Amniotic epithelial cell (primary cell): ENCODE results near the gene TM4SF5.
"Not testable (repeated sequence)": the region's sequence is repeated elsewhere in the genome, so short reads cannot be mapped to it uniquely, and the experiment has no call there.

Experiments used
- DNase-seq: peaks from one replicate; pipeline ENCODE4 v3.0.0-alpha.2; 2010; ENCODE audit warnings: low read depth

The TM4SF5 gene

DNA sequence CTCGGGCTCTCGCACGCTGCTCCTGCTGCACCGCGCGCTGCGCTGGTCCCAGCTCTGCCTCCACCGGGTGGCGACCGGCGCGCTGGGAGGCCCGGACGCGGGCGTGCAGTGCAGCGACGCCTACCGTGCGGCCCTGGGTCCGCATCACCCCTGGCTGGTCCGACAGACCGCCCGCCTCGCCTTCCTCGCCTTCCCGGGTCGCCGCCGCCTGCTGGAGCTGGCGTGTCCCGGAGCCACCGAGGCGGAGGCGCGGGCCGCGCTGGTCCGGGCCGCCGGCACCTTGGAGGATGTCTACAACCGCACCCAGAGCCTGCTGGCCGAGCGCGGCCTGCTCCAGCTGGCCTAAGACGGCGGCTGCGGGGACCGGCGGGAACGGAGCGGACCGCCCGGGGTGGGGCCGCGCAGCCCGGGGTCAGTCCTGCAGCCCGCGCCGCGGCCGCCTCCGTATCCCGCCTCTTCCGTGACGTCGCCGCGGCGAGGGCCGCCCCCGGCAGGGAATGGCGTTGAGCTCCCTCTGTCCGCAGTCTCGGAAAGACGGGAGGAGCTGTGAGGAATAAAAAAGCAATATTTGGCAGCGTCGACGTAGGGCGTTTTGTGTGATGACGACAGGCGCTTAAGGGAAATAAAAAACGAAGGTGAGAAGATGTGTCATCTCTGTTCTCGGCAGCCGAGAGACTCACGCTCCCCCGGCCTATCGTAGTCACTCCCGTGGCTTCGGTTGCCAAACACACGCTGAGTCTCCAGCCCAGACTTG, 18.4 kb downstream of the TM4SF5 start:
- DNase-seq = peak; percentile 96

DNA sequence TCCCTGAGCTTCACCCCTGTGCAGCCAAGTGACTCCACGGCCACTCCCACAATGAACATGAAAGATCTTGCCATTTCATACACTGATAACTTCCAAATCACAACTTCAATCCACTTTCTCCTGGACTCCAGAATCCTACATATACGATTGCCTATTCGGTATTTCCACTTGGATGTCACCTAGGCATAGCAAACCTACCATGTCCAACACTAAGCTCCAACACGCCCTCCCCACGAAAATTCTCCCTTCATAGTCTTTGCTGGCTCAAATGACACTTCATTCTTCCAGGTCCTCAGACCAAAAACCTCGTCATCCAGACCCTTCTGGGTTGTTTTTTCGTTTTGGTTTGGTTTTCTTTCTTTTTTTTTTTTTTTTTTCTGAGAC, 19.0 kb downstream of the TM4SF5 start:
- no peak for DNase-seq

- no peak for DNase-seq
These were observed 23.5 kb downstream of the TM4SF5 start for GRCh38 chr17:4795168-4795567.

DNA sequence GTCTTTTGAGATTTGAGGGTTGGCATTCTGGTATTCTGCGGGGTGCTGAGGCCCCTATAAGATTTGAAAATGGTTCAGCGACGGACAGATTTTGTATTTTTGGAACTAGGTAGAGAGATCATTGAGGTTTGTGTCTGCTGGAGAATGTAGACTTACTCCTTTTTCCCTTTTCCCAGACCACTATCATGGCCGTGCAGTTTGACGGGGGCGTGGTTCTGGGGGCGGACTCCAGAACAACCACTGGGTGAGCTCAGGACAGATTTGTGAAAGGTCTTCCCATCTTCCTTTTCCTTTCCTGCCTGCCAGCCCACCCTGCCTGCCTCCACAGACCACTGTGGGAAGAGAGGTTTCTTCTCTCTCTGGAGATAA, 24.9 kb downstream of the TM4SF5 start:
- DNase-seq = peak; percentile 30

GRCh38 chr17:4800462-4801196, 28.9 kb downstream of the TM4SF5 start:
- DNase-seq = no peak

GRCh38 chr17:4802228-4802627, 30.5 kb downstream of the TM4SF5 start, which contains the start of gene C17orf114:
C17orf114 (minus strand) TSS chr17:4802328.
- no peak for DNase-seq

GRCh38 chr17:4806456-4806776, 34.7 kb downstream of the TM4SF5 start:
- DNase-seq = no peak

GRCh38 chr17:4806777-4807604, 35.3 kb downstream of the TM4SF5 start, which contains the start of gene PLD2:
PLD2 (plus strand) TSS chr17:4807152; CDS start chr17:4807773, 621 bp downstream.
- peak; percentile 60 for DNase-seq

DNA sequence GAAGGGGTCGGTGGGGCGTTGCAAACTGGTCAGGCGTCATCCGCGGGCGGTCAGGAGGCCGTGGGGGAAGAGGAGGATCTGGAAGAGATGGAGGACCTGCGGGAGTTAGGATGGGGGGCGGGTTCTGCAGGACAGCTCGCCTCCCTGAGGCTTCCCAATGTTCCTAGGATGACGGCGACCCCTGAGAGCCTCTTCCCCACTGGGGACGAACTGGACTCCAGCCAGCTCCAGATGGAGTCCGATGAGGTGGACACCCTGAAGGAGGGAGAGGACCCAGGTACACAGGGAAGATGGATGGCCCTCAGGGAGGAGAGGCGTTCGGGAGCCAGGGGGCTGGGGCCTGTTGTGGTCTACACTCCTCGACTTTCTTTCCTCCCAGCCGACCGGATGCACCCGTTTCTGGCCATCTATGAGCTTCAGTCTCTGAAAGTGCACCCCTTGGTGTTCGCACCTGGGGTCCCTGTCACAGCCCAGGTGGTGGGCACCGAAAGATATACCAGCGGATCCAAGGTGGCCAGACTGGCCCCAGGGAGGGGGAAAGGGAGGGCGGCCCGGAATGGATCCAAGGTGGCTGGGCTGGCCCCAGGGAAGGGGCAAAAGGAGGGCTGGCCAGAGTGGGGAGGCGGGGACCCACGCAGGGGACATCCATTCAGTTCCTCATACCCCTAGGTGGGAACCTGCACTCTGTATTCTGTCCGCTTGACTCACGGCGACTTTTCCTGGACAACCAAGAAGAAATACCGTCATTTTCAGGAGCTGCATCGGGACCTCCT, 36.1 kb downstream of the TM4SF5 start:
- no peak for DNase-seq

DNA sequence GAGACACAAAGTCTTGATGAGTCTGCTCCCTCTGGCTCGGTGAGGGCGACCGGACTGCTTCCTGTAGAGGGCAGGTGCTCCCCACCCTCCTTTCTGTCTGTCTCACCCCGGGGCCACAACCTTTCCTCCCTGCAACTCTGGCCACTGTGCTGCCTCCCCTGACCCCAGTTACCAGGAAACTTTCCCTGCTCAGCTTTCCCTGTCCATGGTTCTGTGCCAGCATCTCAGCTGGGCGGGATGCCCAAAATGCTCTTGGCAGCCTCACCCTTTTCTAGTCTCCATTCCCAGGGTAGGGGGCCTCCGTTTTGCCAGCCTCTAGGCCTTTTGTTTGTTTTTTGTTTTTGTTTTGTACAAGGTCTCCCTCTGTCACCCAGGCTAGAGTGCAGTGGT, 36.7 kb downstream of the TM4SF5 start:
- DNase-seq = no peak

DNA sequence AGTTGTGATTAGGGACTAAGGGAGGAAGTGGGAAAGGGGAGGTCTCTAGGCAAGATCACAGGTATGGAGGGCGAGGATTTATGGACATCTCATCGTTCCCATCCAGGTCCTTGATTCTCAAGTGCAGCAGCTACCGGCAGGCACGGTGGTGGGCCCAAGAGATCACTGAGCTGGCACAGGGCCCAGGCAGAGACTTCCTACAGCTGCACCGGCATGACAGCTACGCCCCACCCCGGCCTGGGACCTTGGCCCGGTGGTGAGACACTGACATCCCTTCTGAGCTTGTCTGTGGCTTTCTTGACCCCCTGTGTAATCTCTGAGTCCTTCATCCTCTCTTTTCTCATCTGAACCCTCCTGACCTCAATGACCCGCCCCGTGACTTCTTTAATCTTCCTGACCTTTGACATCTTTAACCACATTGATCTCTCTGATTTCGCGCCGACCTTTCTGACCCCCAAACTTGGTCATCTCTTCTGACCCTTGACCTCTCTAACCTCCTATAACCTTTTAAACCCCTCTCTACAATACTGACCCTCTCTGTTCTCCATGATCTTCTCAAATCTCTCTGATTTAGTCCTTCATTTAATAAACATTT, 39.1 kb downstream of the TM4SF5 start:
- no peak for DNase-seq

DNA sequence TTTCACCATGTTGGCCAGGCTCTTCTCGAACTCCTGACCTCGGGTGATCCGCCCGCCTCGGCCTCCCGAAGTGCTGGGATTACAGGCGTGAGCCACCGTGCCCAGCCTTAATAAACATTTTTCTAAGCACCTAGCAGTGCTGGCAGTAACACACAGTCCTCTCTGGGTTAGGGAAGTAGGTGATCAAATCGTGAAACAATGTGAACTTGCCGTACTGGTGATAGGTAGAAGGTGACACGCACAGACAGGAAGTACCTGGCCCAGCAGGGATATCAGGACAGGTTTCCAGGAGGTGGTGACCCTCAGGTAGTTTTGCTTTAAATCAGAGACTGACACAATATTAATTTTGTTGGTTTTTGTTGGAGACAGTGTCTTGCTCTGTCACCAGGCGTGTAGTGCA, 39.8 kb downstream of the TM4SF5 start:
- no peak for DNase-seq

GRCh38 chr17:4812690-4813089, 41.0 kb downstream of the TM4SF5 start:
- no peak for DNase-seq

GRCh38 chr17:4815043-4815675, 43.5 kb downstream of the TM4SF5 start:
- DNase-seq = no peak

GRCh38 chr17:4816826-4817225, 45.1 kb downstream of the TM4SF5 start:
- no peak for DNase-seq

DNA sequence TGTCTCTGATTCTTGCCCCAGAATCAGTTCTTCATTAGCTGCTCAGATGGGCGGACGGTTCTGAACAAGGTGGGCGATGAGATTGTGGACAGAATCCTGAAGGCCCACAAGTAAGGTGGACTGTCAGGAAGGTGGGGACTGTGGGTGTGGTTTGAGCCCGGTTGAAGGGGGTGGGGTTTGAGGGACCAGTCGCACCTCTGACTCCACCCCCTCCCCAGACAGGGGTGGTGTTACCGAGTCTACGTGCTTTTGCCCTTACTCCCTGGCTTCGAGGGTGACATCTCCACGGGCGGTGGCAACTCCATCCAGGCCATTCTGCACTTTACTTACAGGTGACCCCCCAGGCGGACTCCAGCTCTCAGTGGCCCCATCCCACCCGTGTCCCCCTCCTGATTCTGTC, 46.6 kb downstream of the TM4SF5 start:
- DNase-seq = no peak

GRCh38 chr17:4822835-4823234, 51.1 kb downstream of the TM4SF5 start:
- no peak for DNase-seq

- no peak for DNase-seq
These were observed 51.8 kb downstream of the TM4SF5 start for GRCh38 chr17:4823373-4824089.

DNA sequence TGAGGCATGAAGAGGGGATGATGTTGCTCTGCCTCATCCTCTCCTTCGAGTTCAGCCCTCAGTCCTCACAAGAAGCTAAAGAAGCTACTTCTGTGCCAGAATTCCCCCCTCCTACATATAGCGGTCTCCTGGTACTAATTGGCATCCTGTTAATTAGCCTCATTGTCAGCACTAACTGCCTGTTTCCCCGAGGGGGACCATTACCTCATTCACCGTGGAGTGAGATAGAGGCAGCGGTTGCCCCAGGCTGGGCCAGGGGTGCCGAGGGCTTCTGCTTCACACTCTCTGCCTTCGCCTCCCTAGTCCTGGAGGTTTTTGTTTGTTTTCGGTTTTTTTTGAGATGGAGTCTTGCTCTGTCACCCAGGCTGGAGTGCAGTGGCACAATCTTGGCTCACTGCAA, 55.7 kb downstream of the TM4SF5 start:
- DNase-seq = no peak

DNA sequence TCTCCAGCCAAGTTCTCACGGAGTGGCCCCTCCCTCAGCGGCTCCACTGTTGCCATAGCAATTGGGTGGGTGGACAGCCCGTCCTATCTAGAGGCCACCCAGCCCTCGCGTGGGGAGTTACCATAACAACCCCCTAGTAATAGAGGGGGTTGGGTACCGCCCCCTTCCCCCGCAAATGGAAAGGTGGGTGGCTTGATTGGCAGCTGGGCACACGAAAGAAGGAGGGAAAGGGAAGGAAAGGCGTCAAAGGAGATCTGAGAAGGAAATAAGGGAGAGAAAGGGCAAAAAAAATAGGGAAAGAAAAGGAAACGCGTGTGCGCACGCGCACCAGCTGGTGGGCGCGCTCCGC, 61.1 kb downstream of the TM4SF5 start:
- DNase-seq = not testable (repeated sequence)
